SH-SY5Y (cell line): ENCODE data around the gene IRF2BP1.

Experiments
- GATA2 ChIP-seq: IDR thresholded peaks from 2 replicates; pipeline ENCODE4 v1.6.1; 2011; ENCODE audit warnings: mild to moderate bottlenecking, low read depth, low read length
- GATA3 ChIP-seq: IDR thresholded peaks from 2 replicates; pipeline ENCODE4 v1.6.1; 2011; ENCODE audit warnings: low read depth, mild to moderate bottlenecking, low read length, moderate library complexity

DNA sequence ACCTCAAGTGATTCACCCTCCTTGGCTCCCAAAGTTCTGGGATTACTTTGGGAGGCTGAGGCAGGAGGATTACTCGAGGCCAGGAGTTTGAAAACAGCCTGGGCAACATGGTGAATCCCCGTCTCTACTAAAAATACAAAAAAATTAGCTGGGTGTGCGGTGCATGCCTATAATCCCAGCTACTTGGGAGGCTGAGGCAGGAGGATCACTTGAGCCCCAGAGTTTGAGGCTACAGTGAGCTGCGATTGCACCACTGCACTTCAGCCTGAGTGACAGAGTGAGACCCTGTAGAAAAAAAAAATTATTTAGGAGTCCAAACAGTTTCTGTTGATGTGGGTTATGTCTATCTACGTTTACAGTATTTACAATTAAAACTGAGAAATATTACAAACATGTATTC is 15.1 kb downstream of the IRF2BP1 start:
- TF ChIP-seq GATA3 (no peak), GATA2 (no peak)
